Measurements from ENCODE around the gene RFX2. TPM values are rescaled to one million over a fixed set of nuclear protein-coding genes. Genes with fewer than 3 reads are reported as not detected.
"Not testable (repeated sequence)": the region's sequence is repeated elsewhere in the genome, so short reads cannot be mapped to it uniquely, and the experiment has no call there.

Gene RFX2
- total RNA-seq, 1 experiment from 2014 or later = 10.5 TPM

DNA sequence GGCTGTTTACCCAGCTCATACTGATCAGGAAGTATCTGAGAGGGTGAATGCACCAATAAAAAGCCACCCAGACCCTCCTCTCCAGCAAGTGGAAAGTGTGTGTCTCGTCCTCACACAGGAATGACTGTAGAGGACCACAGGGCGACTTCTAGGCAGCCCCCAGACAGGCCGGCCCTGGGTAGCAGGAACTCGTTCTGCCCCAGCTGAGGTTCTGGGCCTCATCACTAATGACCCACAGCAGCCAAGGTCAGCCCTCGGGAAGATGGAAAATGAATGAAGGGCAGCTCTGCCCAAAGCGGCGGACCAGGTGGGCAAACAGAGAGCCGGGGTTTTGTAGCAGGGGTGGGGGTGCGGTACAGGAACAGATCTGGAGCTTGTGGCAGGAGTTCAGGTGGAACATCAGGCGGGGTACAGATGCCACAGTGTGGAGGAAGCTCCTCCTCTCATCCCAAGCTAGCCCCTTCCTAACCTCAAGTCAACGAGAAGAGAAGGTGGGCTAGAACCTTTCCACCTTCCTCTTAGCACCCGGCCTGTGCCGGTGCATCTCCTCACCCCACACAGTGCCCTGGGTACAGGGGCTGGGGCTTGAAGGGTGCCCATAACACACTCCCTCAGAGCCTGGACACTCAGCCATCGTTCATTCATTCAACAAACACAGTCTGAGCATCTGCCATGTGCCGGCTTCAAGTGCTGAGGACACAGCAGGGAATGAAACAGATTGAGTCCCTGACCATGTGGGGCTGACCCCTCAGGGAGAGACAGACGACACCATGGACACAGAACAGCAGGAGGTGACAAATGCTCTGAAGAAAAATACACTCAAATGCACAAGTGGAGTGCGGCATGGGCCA, 36.2 kb downstream of the RFX2 start:
- no peak for ATAC-seq

GRCh38 chr19:6073233-6073632, 37.1 kb downstream of the RFX2 start:
- H3K4me3 ChIP-seq (ENCODE audit: low read length); H3K9ac ChIP-seq (ENCODE audit: low read length); POLR2A ChIA-PET (ENCODE audit: unreplicated experiment); H2AFZ ChIP-seq (ENCODE audit: low read length); BruUV-seq (replicated peaks); H3K36me3 ChIP-seq (ENCODE audit: low read depth, low read length); H3K27me3 ChIP-seq (ENCODE audit: low read length); H3F3A ChIP-seq (ENCODE audit: low read length, unreplicated experiment); H3K9me2 ChIP-seq (replicated peaks; ENCODE audit: low read length); intact Hi-C loops (cut with micrococcal nuclease); H3K4me2 ChIP-seq (ENCODE audit: low read length); H4K20me1 ChIP-seq (ENCODE audit: low read length); ATAC-seq; H3K27ac ChIP-seq (ENCODE audit: low read length); H3K79me2 ChIP-seq (ENCODE audit: low read length); CTCF ChIA-PET; H3K9me3 ChIP-seq (ENCODE audit: low read length); DNase-seq: not testable (repeated sequence)
- H3K4me1 ChIP-seq (ENCODE audit: insufficient read depth, low read length) = peaks cover 13% of the 10 kb centered on the region

More for the DNA sequence above, 36.2 kb downstream of the RFX2 start:
- no peaks in the 10 kb centered on the region for H3K9me3 ChIP-seq (ENCODE audit: low read length)
- no peak for DNase-seq
- no peak overlapping the region for H3K27ac ChIP-seq (ENCODE audit: low read length)
- H3K4me1 ChIP-seq (ENCODE audit: insufficient read depth, low read length) = peaks cover 13% of the 10 kb centered on the region
- H3K9ac ChIP-seq (ENCODE audit: low read length) = no peak overlapping the region
- no peaks in the 10 kb centered on the region for H3K9me2 ChIP-seq (replicated peaks; ENCODE audit: low read length)
- intact Hi-C loops (cut with micrococcal nuclease) = no loop called here
- no peak overlapping the region for H2AFZ ChIP-seq (ENCODE audit: low read length)
- POLR2A ChIA-PET (ENCODE audit: unreplicated experiment) = no interaction called here
- H3K4me2 ChIP-seq (ENCODE audit: low read length) = no peak overlapping the region
- no peaks in the 10 kb centered on the region for H3K79me2 ChIP-seq (ENCODE audit: low read length)
- BruUV-seq (replicated peaks) = no TSS peak
- CTCF ChIA-PET = no interaction called here
- H3K27me3 ChIP-seq (ENCODE audit: low read length) = no peaks in the 10 kb centered on the region
- TF ChIP-seq EZH2phosphoT487 (IDR thresholded peaks at IDR 0.05; ENCODE audit: borderline replicate concordance, low read length) = no peak
- no peak for TF ChIP-seq EZH2 (IDR thresholded peaks at IDR 0.05; ENCODE audit: low read length, unreplicated experiment)
- no peak for TF ChIP-seq CTCF (conservative IDR thresholded peaks at IDR 0.05; ENCODE audit: low read depth, low read length)
- H3F3A ChIP-seq (ENCODE audit: low read length, unreplicated experiment) = no peaks in the 10 kb centered on the region
- H4K20me1 ChIP-seq (ENCODE audit: low read length) = no peaks in the 10 kb centered on the region
- H3K36me3 ChIP-seq (ENCODE audit: low read depth, low read length) = no peaks in the 10 kb centered on the region
- no peak overlapping the region for H3K4me3 ChIP-seq (ENCODE audit: low read length)

DNA sequence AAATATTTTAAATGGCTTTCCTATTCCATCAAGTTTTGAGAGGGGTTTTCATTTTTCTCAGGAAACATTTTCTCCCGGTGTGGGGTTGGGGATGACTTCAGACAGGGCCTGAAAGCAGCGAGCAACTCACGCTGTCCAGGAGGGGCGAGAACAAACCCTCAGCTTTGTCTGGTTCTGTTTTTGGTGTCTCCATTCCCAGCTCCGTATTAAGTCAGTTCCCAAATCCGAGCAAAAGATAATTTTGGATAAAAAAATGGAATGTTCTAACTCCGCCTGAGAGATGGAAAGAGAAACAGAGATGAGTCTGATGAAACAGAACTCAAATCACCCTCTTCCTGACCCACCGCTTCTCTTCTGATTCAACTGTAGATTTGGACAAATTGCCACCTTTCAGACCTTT, 38.4 kb downstream of the RFX2 start:
- H3K9me3 ChIP-seq (ENCODE audit: low read length) = no peaks in the 10 kb centered on the region
- H3K9me2 ChIP-seq (replicated peaks; ENCODE audit: low read length) = no peaks in the 10 kb centered on the region
- no peaks in the 10 kb centered on the region for H3K27me3 ChIP-seq (ENCODE audit: low read length)
- no peak overlapping the region for H2AFZ ChIP-seq (ENCODE audit: low read length)
- ChIA-PET CTCF (no interaction called here), POLR2A (ENCODE audit: unreplicated experiment) (no interaction called here)
- no TSS peak for BruUV-seq (replicated peaks)
- DNase-seq (no peak), ATAC-seq (no peak)
- H3K36me3 ChIP-seq (ENCODE audit: low read depth, low read length) = no peaks in the 10 kb centered on the region
- no peak overlapping the region for H3K4me3 ChIP-seq (ENCODE audit: low read length)
- H3K27ac ChIP-seq (ENCODE audit: low read length) = no peak overlapping the region
- peaks cover 16% of the 10 kb centered on the region for H3K4me1 ChIP-seq (ENCODE audit: insufficient read depth, low read length)
- H4K20me1 ChIP-seq (ENCODE audit: low read length) = no peaks in the 10 kb centered on the region
- H3F3A ChIP-seq (ENCODE audit: low read length, unreplicated experiment) = no peaks in the 10 kb centered on the region
- no peak overlapping the region for H3K9ac ChIP-seq (ENCODE audit: low read length)
- no peak overlapping the region for H3K4me2 ChIP-seq (ENCODE audit: low read length)
- TF ChIP-seq EZH2phosphoT487 (IDR thresholded peaks at IDR 0.05; ENCODE audit: borderline replicate concordance, low read length) (no peak), EZH2 (IDR thresholded peaks at IDR 0.05; ENCODE audit: low read length, unreplicated experiment) (no peak), CTCF (conservative IDR thresholded peaks at IDR 0.05; ENCODE audit: low read depth, low read length) (no peak)
- intact Hi-C loops (cut with micrococcal nuclease) = no loop called here
- H3K79me2 ChIP-seq (ENCODE audit: low read length) = no peaks in the 10 kb centered on the region

Measured in PC-3 (cell line).